ENCODE results near the gene CLDN15.
"Not testable (repeated sequence)": the region's sequence is repeated elsewhere in the genome, so short reads cannot be mapped to it uniquely, and the experiment has no call there.

CLDN15 gene

GRCh38 chr7:101199522-101199921, 38.1 kb downstream of the CLDN15 start:
- not testable (repeated sequence) for DNase-seq (ENCODE audit: low read depth)

- DNase-seq (ENCODE audit: low read depth), result no peak
Measured at GRCh38 chr7:101198476-101198875, 39.1 kb downstream of the CLDN15 start.

- no peak for DNase-seq (ENCODE audit: low read depth)
Measured at GRCh38 chr7:101197991-101198390, 39.6 kb downstream of the CLDN15 start.

- no peak for DNase-seq (ENCODE audit: low read depth)
Measured at GRCh38 chr7:101195884-101196283, 41.7 kb downstream of the CLDN15 start.

- DNase-seq (ENCODE audit: low read depth), result no peak
Measured at GRCh38 chr7:101189109-101189508, 48.5 kb downstream of the CLDN15 start.

GRCh38 chr7:101186844-101187428, 50.7 kb downstream of the CLDN15 start:
- DNase-seq (ENCODE audit: low read depth), result no peak

- DNase-seq (ENCODE audit: low read depth), result no peak
Measured at GRCh38 chr7:101186194-101186593, 51.4 kb downstream of the CLDN15 start.

GRCh38 chr7:101185258-101185839, 52.3 kb downstream of the CLDN15 start:
- no peak for DNase-seq (ENCODE audit: low read depth)
